Lung (tissue), 12 donors: ENCODE data around the gene SEMA5B. TPM values are rescaled to one million over a fixed set of nuclear protein-coding genes. Genes with fewer than 3 reads are reported as not detected.

Source experiments
- ATAC-seq: fragments of 200-7000 bp; cut with Tn5 transposase; one replicate; pipeline ENCODE4 v1.9.1; 2020; ENCODE audit warnings: moderate number of reproducible peaks; ENCODE audit not compliant: insufficient read depth, low FRiP score
- DNase-seq, 3 donors: peaks; one replicate each; pipeline ENCODE4 v3.0.0-alpha.2; 2013 to 2017
- H3K27ac ChIP-seq, 2 donors: one replicate each; pipeline ENCODE4 v1.5.1; 2013; ENCODE audit warnings: mild to moderate bottlenecking in 2 of 2, moderate library complexity in 2 of 2, control low read depth in 1 of 2, inconsistent platforms in 1 of 2, low read depth in 1 of 2, low read length in 1 of 2
- H3K27me3 ChIP-seq, 3 donors: one replicate each; pipeline ENCODE4 v1.5.1; 2013; ENCODE audit warnings: low read length in 2 of 3; ENCODE audit not compliant: control insufficient read depth in 3 of 3, insufficient read depth in 3 of 3
- H3K36me3 ChIP-seq, 4 donors: one replicate each; pipeline ENCODE4 v1.5.1; 2013; ENCODE audit warnings: low read length in 4 of 4, mild to moderate bottlenecking in 1 of 4, moderate library complexity in 1 of 4; ENCODE audit not compliant: control insufficient read depth in 4 of 4, insufficient read depth in 4 of 4
- H3K4me1 ChIP-seq, 5 donors: one replicate each; pipeline ENCODE4 v1.5.1; 2013; ENCODE audit warnings: low read length in 5 of 5, mild to moderate bottlenecking in 2 of 5, moderate library complexity in 1 of 5; ENCODE audit not compliant: control insufficient read depth in 5 of 5, insufficient read depth in 5 of 5
- H3K4me3 ChIP-seq: one replicate; pipeline ENCODE4 v1.5.1; 2013; ENCODE audit warnings: mild to moderate bottlenecking, control low read depth, moderate library complexity
- H3K9ac ChIP-seq, 2 donors: one replicate each; pipeline ENCODE4 v1.5.1; 2013; ENCODE audit warnings: low read length in 2 of 2, control low read depth in 1 of 2; ENCODE audit not compliant: insufficient read depth in 1 of 2
- H3K9me3 ChIP-seq, 4 donors: one replicate each; pipeline ENCODE4 v1.5.1; 2013; ENCODE audit warnings: low read length in 3 of 4, mild to moderate bottlenecking in 1 of 4, moderate library complexity in 1 of 4; ENCODE audit not compliant: control insufficient read depth in 4 of 4, insufficient read depth in 3 of 4
- WGBS, 2 donors: extraction: QIAGEN DNeasy Blood & Tissue Kit; methylation state at CpG; one replicate each; pipeline ENCODE4 v1.1.7; 2013; 5-methylcytosine and 5-hydroxymethylcytosine counted together
- polyA plus RNA-seq, 2 donors: library from polyadenylated mRNA; stranded (reverse); fragments of 200-250 nt; gene quantifications; one replicate each; pipeline ENCODE4 v1.2.1, GENCODE V29; 2013
- total RNA-seq, 2 donors: library from RNA; depleted of rRNA in 1 of 2; stranded (reverse); fragments of >200 nt in 1 of 2; gene quantifications; one replicate each; pipeline ENCODE4 v1.2.1, GENCODE V29; 2014 to 2021
- TF ChIP-seq, protein P1 (sequence below): IDR thresholded peaks from 2 replicates; pipeline ENCODE4 v1.5.1; 2012; ENCODE audit warnings: mild to moderate bottlenecking; ENCODE audit errors: control extremely low read depth, extremely low read depth
- donor health status: control.
- donor health status: control.
- donor health status: Bipolar disorder and iron deficiency.
- donor health status: healthy.
- donor health status: DM: yes; HTN: yes; CAD: no.

SEMA5B gene
- total and polyA plus RNA-seq, 4 donors: 0.30 to 2.2 (median 0.48) TPM

DNA sequence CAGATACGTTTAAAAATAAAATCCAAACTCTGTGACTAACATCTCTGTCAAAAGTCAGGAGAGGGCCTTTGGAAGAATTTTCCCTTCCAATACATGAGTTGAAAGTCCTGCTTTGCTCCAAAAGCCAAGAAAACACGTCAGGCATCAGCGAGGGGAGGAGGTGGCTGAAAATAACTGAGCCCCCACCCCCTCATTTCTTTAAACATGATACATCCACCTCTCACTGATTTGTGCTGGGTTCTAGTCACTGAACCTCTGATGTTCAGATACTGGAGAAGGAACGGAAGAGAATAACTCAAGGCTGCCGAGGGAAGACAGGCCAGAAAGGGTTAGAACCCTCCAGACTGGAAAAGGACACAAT lies 9.4 kb upstream of the SEMA5B start:
- Histone ChIP-seq H3K9ac (no peak overlapping the region), H3K4me3 (no peak overlapping the region), H3K27ac (no peak overlapping the region), H3K27me3 (no peaks in the 10 kb centered on the region), H3K4me1 (peaks cover 0 to 6% (median 0%) of the 10 kb centered on the region in 5 donors), H3K9me3 (no peaks in the 10 kb centered on the region), H3K36me3 (no peaks in the 10 kb centered on the region)
- ATAC-seq (no peak), DNase-seq (no peak)
- WGBS, 2 donors: 74 to 87% methylated on average over 5 of the region's 5 CpGs
- TF ChIP-seq, protein P1, sequence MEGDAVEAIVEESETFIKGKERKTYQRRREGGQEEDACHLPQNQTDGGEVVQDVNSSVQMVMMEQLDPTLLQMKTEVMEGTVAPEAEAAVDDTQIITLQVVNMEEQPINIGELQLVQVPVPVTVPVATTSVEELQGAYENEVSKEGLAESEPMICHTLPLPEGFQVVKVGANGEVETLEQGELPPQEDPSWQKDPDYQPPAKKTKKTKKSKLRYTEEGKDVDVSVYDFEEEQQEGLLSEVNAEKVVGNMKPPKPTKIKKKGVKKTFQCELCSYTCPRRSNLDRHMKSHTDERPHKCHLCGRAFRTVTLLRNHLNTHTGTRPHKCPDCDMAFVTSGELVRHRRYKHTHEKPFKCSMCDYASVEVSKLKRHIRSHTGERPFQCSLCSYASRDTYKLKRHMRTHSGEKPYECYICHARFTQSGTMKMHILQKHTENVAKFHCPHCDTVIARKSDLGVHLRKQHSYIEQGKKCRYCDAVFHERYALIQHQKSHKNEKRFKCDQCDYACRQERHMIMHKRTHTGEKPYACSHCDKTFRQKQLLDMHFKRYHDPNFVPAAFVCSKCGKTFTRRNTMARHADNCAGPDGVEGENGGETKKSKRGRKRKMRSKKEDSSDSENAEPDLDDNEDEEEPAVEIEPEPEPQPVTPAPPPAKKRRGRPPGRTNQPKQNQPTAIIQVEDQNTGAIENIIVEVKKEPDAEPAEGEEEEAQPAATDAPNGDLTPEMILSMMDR: no peak

DNA sequence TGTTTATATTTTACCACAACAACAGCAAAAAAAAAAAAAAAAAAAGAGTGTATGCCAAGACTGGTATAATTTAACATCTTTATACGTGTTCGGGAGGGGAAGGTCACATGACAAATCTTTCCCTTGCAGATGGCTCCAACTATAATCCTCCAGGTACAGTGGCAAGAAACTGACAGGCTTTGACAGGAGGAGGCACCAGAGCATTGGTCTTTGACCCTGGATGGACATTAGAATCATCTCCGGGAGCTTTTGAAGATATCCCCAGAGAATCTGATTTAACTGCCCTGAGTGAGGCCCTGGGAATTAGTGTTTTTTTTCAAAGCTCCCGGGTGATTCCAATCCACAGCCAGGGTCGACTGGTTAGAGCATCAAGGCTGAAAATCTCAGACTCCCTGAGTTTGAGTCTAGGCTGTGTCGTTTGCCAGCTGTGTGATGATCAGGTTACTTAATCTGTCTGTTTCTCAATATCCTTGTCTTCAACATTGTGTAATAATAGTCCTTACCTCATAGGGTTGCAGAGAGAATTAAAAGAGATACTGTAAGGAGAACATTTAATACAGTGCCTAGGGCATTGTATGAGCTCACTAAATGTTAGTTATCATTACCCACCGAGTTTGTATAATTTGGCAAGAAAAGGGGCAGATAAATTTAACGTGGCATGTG lies 8.9 kb upstream of the SEMA5B start:
- WGBS, 2 donors: 58 to 61% methylated on average over 8 of the region's 8 CpGs

DNA sequence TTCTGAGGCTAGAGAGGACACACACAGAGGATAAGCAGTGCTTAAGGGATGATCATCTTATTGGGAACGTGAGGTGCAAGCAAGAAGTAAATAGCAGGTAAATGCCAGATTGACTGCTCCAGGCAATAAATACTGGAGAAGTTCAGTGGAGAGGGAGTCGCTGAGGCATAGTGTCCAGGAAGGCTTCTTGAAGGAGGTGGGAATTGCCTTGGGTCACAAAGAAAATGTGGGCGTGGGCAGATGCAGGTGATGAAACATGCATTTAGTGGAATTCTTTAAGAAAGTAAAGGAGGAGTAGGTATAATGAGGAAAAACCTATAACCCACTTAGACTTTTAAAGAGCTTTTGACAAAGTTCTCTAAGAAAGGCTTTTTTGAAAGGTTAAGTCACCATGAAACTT lies 7.4 kb upstream of the SEMA5B start:
- 86 to 89% methylated on average over 3 of the region's 3 CpGs for WGBS, 2 donors
- no peak overlapping the region for H3K9ac ChIP-seq
- no peak for ATAC-seq
- no peaks in the 10 kb centered on the region for H3K9me3 ChIP-seq
- no peak overlapping the region for H3K27ac ChIP-seq
- peaks cover 0 to 7% (median 4%) of the 10 kb centered on the region in 3 donors for H3K27me3 ChIP-seq
- H3K4me3 ChIP-seq: no peak overlapping the region
- H3K36me3 ChIP-seq: no peaks in the 10 kb centered on the region
- H3K4me1 ChIP-seq: peaks cover 0 to 6% (median 0%) of the 10 kb centered on the region in 5 donors
- TF ChIP-seq, protein P1: no peak
- no peak for DNase-seq

More for the DNA sequence above, 8.9 kb upstream of the SEMA5B start:
- TF ChIP-seq, protein P1: no peak
- Histone ChIP-seq H3K27ac (no peak overlapping the region), H3K9me3 (no peaks in the 10 kb centered on the region), H3K4me3 (no peak overlapping the region), H3K36me3 (no peaks in the 10 kb centered on the region), H3K27me3 (no peaks in the 10 kb centered on the region), H3K4me1 (peaks cover 0 to 6% (median 0%) of the 10 kb centered on the region in 5 donors), H3K9ac (no peak overlapping the region)
- DNase-seq (peak in 2 of 3 donors; percentile 14 to 40), ATAC-seq (peak; percentile 41)

DNA sequence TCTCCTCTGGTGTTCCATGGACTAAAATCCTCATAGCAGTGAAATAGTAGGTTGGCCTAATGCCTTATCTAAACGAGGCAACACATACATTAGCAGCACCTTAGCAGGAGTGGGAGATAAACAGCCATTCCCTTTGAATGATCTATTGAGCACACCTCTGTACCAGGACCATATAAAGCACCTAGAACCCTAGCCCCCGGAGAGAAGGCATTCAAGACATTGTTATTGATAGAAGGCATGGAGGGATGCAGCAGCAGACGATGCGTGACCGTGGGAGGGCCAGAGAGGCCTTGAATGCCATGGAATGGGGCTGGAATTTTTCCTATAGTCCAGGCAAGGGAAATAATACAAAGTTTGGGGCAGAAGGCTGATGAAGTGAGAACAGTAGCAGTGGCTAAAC lies 6.6 kb upstream of the SEMA5B start:
- peaks cover 0 to 6% (median 0%) of the 10 kb centered on the region in 5 donors for H3K4me1 ChIP-seq
- DNase-seq (no peak), ATAC-seq (no peak)
- H3K4me3 ChIP-seq: no peak overlapping the region
- WGBS, 2 donors: 93 to 95% methylated on average over 5 of the region's 5 CpGs
- TF ChIP-seq, protein P1: no peak
- peaks cover 0 to 9% (median 9%) of the 10 kb centered on the region in 3 donors for H3K27me3 ChIP-seq
- no peaks in the 10 kb centered on the region for H3K9me3 ChIP-seq
- no peak overlapping the region for H3K27ac ChIP-seq
- no peaks in the 10 kb centered on the region for H3K36me3 ChIP-seq
- H3K9ac ChIP-seq: no peak overlapping the region
